ENCODE results near the gene ZNF444.
A peak's percentile ranks its signal among the peaks of the same experiment; 100 is the strongest.
"Not testable (repeated sequence)": the region's sequence is repeated elsewhere in the genome, so short reads cannot be mapped to it uniquely, and the experiment has no call there.

Gene ZNF444

GRCh38 chr19:56140583-56141416 is at the start of gene ZNF444:
TSS of gene ZNF444 (plus strand) at chr19:56141287. CDS start at chr19:56146912, 5,625 bp downstream.
- peak; percentile 99 for DNase-seq

- no peak for DNase-seq
Measured at GRCh38 chr19:56091751-56092546, 49.1 kb upstream of the ZNF444 start.

- no peak for DNase-seq
Measured at GRCh38 chr19:56092685-56093631, 48.1 kb upstream of the ZNF444 start.

GRCh38 chr19:56094449-56094848 is 46.6 kb upstream of the ZNF444 start:
- no peak for DNase-seq

- no peak for DNase-seq
Measured at GRCh38 chr19:56096665-56097064, 44.4 kb upstream of the ZNF444 start.

DNA sequence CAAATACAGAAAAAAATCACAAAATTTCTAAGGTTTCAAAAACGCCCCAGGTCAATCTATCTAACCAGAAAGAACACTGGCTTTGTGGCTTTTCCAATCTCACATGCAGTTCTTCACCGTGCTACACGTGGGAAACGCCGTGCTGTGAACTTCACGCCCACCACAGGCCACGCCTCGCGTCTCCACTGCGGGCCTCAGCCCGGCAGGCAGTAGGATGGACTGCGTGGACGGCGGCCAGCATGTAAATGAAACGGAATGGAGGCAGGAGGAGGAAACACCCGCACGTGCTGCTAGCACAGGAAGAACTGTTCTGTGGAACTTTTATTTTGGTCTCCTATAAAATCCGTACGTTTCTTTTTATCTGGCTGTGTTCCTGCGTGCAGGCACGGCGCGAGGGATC is 43.8 kb upstream of the ZNF444 start:
- DNase-seq, result no peak

- no peak for DNase-seq
Measured at GRCh38 chr19:56097776-56098175, 43.3 kb upstream of the ZNF444 start.

DNA sequence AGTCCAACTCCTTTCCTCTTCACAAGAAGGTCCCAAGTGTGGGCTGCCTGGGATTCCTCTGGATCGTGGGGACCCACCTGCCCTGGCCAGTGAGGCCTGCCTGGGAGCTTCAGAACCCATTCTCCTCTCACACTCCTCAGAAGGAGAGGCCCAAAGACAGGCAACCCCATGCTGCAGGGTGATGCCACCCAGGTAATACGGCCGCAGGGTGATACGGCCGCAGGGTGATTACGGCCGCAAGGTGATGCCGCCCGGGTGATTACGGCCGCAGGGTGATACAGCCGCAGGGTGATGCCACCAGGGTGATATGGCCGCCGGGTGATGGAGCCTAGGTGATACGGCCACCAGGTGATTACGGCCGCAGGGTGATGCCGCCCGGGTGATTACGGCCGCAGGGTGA is 42.9 kb upstream of the ZNF444 start:
- DNase-seq, result not testable (repeated sequence)

- DNase-seq, result no peak
Measured at GRCh38 chr19:56098731-56099568, 42.1 kb upstream of the ZNF444 start.

DNA sequence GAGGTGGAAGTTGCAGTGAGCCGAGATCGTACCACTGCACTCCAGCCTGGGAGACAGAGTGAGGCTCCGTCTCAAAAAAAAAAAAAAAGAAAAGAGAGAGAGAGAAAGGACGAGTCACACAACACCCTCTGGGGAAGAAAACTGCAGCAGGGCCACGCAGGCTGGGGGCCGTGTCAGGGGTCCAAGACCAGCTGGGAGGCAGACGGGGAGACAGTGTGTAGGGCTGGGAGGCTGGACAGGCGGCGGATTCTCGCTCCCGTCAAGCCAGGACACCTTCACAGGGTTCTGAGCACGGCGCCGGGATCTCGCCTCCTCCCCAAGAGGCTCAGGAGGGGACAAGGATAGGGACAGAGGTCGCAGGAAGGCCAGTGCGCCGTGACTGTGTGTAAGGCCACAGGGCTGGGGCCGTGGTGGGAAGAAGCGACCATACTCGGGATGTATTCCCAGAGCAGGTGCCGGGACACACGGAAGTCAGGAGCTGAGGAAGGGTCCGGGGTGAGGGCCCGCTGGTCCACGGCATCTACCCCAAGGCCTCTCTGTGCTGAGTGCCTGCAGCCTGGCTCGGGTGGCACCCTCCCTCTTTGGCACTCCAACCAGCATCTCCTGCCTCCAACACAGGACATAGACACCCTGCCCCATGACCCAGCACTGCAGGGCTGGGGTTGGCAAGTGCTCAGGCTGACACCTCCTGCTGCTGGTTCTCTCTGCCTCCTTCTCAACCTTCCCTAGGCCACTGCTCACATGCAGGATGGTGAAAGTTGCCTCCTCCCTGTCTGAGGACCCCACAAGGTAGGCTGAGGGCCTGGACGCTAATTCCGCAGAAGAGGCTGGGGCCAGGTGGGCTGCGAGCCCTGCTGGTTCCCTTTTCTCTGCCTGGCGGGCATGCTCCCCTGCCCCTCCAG is 41.2 kb upstream of the ZNF444 start:
- DNase-seq, result no peak

- DNase-seq, result no peak
Measured at GRCh38 chr19:56101095-56101494, 40.0 kb upstream of the ZNF444 start.

DNA sequence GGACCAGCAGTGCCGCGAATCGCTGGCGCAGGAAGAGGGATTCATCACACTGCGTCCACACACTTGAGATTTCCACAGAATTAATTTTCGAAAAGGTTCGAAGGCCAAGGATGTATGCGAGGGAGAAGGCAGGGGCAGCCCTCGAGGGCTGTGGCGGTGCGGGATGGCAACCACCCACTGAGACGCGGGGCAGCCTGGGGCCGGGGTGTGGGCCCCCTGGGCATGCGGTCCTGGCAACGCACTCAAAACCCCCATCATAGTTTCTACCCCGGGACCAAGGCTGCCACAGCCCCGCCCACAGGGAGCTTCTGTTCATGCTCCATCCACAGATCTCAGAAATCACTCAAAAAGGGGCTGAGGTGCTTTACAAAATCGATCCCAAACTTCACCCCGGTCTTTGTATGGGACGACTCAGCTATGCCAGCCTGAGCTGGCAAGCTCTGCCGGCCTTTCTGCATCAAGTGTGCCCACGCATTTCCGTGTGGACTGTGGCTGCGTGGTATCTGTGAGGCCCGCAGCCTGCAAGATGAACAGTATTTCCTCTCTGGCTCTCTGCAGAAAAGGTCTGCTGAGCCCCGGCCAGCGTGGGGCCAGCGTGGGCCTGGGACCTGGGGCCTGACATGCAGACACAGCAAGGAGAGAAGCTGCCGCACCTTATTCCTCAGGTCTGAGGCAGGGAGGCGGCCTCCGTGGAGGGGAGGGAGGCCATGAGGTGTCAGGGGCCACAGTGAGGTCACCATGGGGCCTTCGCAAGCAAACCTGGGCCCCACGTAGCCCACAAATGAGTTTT is 39.1 kb upstream of the ZNF444 start:
- DNase-seq, result no peak

- no peak for DNase-seq
Measured at GRCh38 chr19:56103027-56103614, 38.0 kb upstream of the ZNF444 start.

- no peak for DNase-seq
Measured at GRCh38 chr19:56104423-56104822, 36.7 kb upstream of the ZNF444 start.

DNA sequence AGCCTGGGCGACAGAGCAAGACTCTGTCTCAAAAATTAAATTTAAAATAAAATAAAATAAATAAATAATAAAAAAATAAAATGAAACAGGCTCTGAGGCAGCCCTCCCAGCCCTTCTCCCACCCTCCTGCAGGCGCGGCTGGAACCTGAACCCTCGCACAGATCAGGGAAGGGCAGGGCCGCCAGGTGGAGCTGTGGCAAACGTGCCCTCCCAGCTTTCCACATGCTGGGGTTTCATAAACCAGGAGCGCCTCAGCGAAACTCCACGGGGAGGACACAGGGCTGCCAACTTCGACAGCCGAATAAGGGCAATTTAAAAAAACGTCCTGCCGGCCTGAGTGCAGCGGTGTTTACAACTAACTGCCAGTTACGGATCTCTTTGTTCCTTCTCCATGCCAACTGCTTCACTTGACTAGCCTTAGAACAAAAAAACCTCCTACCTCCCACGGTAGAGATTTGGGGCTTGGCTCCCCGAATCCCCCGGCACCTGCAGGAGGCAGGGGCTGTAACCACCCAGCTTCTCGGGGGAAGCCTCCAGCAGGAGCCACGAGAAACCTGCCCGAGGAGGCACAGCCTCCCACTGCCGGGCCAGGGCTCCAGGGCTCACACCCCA is 35.9 kb upstream of the ZNF444 start:
- peak; percentile 62 for DNase-seq

DNA sequence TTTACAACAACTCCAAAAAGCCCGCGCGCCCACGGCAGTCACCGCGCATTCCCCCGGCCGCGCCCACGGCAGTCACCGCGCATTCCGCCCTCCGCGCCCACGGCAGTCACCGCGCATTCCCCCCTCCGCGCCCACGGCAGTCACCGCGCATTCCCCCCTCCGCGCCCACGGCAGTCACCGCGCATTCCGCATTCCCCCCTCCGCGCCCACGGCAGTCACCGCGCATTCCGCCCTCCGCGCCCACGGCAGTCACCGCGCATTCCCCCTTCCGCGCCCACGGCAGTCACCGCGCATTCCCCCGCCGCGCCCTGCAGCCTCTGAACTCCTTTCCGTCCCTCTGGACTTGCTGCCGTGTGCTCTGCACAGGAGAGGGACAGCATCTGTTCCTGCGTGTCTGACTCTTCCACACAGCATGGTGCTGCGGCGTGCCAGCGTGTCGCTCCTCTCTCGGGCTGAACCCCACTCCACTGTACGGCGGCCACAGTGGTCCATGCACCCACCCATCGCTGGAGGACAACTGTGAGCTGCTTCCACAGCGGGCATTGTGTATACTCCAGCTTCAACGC is 35.2 kb upstream of the ZNF444 start:
- DNase-seq, result not testable (repeated sequence)

DNA sequence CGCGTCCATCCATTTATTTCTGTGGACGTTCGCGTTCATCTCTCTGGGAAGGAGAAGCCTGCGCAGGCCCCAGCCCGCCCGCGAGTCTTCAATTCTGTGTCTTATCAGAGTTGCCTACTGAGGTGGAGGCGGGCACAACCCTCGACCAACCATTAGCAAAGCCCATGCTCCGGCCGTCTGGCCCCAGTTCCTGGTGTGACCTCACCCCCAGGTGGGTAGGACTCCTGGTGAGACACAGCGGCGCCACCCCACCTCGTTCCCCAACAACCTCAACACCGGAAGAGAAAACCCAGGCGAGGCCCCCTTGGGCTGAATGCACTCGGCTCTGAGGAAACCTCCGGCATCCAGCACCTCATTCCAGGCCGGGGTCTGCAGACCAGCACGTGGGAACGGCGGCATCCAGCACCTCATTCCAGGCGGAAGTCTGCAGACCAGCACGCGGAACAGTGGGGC is 34.7 kb upstream of the ZNF444 start:
- no peak for DNase-seq

DNA sequence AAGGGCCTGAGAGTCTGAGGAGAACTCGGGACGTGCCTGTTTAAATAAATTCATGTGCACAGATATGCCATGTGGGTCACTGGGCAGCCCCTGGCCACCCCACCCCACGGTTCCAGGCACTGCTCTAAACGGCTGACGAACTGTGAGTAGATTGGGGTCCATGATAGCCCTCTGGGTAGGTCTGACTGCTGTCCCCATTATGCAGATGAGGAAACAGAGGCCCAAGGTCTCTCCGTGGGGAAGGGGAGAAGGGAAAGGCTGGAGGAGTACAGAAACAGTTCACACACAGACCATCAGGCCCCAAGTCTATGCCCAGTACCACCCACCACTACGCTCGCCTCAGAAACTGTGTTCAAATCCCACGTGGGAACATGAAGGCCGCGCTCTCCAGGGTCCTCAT is 34.1 kb upstream of the ZNF444 start:
- no peak for DNase-seq

All from NCI-H1694 treated with DMSO at 0.1 percent for 48 hours (cell line).